ENCODE measurements around the gene CCDC57.

GRCh38 chr17:82154881-82155331, 57.7 kb downstream of the CCDC57 start:
- TF ChIP-seq EZH2 (IDR thresholded peaks at IDR 0.05; ENCODE audit: insufficient read depth, poor library complexity, severe bottlenecking) = no peak
- TF ChIP-seq EZH2phosphoT487 (IDR thresholded peaks at IDR 0.05; ENCODE audit: insufficient read depth, low read depth) = no peak
